ENCODE measurements around the gene MS4A6A.
"Not testable (repeated sequence)": the region's sequence is repeated elsewhere in the genome, so short reads cannot be mapped to it uniquely, and the experiment has no call there.

Gene MS4A6A

GRCh38 chr11:60175860-60176275 is 7.0 kb downstream of the MS4A6A start:
- no peak for DNase-seq

DNA sequence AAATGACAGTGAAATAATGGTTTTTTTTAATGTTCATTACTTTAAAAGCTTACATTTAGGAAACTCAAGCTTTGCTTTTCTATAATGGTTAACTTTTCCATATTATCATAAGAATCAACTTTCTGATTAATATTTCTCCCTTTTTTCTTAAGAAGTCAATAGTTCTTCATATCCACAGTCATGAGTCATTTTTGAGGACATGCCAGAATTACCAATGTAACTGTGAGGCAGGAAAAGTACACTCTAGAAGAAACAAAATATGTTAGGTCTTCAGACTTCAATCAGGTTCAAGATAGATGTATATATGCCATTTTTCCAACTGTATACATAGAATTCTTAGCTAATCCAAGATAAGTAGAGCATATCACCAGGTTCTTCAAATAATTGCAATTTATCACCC is 10.9 kb downstream of the MS4A6A start:
- no peak for DNase-seq

DNA sequence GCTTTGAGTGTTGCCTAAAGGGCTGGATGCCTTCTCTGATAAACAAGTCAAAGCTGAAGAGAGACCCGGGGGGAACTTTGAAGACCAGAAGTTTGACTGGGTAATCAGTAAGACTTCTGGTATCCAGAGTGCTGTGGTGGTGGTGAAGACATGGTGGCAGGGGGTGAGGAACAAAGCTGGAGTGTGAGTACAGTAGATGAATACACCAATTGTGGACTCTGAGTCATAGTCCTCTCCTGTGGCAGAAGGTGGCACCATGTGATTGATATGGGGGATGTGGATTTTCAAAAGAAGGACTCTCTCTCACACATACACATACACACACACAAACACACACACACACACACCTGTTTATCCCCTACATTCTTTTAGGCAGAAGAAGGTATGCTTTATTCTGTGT is 12.3 kb downstream of the MS4A6A start:
- DNase-seq: no peak

GRCh38 chr11:60169264-60169915 is 13.5 kb downstream of the MS4A6A start:
- no peak for DNase-seq

DNA sequence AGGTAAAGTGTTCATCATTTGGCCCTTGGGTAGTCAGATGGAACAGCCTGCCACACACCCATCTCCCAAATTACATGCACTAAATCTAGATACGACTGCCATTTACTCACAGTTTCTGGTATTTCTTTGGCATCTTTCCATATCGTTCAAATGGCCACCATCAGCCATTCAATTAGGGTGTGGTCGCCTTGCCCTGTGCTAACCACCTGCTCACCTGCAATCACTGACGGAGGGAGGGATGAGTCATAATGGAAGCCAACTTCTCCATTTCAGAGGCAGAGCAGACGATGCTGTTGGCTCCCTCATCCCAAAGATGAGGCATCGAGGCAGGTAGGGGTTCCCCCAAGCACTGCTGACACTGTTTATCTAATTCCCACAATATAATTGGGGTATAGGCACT is 14.6 kb downstream of the MS4A6A start:
- DNase-seq: no peak

DNA sequence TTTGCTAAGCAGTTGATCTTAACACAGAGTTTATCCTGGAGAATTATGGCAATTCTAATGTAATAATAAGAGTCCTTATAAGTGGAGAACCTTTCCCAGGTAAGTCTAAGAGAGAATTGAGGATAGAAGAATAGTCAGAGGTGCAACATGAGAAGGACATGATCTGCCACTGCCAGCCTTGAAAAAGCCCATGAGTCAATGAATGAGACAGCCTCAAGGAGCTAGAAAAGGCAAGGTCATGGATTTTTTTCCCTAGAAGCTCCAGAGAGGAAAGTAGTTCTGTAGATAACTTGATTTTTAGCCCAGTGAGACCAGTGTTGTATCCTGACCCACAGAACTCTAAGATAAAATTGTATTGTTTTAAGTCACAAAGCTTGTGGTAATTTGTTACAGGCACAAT is 16.9 kb downstream of the MS4A6A start:
- no peak for DNase-seq

GRCh38 chr11:60165538-60165937 is 17.3 kb downstream of the MS4A6A start:
- no peak for DNase-seq

GRCh38 chr11:60164550-60165075 is 18.3 kb downstream of the MS4A6A start:
- DNase-seq: no peak

DNA sequence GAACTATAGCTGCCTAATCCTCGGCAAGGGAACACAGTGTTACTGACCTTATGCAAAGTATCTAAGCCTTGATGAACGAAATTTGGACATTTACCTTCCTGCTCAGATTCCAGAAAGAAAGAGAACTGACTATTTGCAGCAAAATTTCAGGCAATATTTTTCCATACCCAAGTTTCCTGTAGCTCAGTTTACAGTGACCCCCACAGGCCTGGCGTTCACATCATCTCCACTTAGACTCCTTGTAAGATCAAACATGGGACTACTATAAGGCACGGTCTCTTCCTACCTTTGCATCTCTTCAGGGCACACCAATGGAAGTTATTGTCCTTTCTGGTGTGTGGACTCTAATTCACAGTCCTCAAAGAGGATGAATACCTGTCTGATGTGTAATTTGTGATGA is 21.1 kb downstream of the MS4A6A start:
- DNase-seq: no peak

DNA sequence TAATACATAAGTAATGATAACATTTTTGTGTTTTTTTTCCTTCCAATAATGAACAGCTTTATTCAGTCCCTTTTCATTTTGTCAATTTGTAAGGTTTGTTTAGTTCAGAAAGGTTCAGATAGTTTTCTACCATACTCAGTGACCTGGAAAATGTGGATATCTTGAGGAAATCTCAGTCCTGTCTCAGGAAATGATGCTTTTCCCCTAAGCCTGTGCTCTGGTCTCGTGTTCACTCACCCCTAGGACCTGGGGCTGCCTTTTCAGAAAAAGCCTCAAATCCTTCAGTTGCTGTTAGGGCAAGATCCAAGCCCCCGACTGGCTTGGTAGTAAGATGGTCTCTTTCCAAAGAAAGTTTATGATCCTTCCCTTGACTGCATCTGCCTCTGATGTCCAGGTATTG is 21.8 kb downstream of the MS4A6A start:
- DNase-seq: no peak

DNA sequence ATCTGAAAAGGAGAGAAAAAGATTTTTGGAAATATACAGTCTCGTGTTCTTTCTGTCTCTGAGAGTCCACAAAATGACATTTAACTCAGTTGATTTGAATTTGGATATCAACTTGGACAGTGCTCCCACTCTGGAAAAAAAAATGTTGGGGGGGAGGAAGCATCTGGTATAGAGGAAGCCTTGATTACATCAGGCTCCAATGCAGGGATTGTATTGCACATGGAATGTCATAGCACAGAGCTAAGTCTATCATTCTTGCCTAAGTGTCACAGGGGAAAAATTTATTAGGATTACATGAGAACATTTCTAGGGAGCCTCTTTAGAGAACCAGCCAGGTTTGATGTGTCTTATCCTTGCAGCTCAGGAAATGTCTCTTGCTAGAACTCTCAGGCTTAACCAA is 23.0 kb downstream of the MS4A6A start:
- DNase-seq: no peak

DNA sequence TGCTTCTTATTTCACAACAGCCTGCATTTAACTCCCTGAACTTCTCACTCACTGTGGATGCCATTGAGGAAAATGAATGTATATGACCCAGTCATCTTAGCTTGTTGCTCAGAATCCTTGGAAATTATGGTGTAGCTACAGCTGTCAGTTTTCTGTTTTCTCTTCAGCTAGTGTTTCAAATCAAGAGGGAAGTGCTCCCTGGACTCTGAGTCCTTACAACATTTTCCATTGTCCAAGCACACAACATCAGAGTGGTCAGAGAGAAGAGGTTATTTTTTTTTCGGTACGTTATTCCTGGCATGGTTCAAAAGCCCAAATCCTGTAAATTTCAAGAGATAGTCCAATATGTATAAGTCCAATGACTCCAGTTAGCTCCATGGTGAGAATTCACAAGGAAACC is 23.6 kb downstream of the MS4A6A start:
- DNase-seq: no peak

DNA sequence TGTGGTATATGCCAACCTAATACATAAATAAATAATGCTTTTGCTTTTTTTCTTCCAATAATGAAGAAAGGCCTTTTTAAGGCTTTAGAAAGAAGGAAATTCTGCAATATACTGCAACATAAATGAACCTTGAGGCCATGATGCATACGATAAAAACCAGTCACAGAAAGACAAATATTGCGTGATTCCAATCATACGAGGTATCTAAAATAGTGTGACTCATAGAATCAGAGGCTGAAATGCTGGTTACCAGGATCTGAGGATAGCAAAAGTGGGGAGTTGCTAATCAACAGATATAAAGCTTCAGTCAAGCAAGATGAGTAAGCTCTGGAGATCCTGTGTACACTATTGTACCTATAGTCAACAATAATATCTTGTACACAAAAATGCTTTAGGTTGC is 24.2 kb downstream of the MS4A6A start:
- no peak for DNase-seq

DNA sequence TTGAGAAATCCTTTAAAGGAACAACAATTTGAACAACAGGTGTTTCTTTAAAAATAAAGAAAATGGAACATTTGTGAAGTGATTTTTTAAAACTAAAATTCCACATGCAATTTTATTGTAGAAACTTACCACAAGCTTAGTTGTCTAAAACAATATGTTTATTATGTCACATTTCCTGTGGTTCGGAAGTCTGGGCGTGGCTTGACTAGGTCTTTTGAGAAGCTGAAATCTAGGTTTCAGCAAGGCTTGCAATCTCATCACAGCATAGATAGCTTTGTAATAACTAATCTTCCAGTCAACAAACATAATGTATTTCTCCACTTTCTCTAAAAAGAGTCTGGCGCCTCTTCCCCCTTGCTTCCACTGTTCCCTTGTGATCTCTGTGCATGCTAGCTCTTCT is 27.0 kb downstream of the MS4A6A start:
- no peak for DNase-seq

GRCh38 chr11:60152727-60153126 is 30.2 kb downstream of the MS4A6A start:
- DNase-seq: not testable (repeated sequence)

DNA sequence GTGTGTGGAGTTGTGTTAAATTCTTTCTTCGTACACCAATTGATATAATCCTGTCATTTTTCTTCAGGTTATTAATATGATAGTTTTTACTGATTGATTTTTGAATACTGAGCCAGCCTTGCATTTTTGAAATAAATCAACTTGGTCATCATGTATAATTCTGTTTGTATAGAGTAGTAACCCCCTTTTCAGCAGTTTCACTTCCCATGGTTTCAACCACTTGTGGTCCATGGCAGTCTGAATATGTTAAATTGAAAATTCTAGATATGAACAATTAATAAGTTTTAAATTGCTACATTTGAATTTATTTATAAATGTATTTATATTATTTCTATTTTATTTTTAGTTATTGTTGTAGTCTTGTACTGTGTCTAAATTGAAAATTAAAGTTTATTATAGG is 32.6 kb downstream of the MS4A6A start:
- DNase-seq: no peak

DNA sequence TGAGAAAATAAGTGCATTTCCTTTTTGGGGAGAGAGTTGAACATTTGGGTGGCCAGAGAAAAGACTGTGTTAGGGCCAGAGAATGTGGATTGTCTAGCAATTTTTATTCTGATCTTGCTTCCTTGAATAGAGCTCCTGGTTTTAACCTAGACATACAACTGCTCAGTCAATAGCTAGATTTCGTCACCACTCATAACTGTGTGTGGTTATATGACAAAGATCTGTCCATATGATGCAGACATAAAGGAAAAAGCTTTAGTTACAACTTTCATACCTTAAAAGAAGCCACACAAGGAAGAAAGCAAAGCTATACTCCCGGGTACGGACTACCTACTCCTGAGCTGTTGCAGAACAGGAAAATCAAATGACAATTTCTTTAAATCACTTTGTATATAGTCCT is 37.2 kb downstream of the MS4A6A start:
- no peak for DNase-seq

DNA sequence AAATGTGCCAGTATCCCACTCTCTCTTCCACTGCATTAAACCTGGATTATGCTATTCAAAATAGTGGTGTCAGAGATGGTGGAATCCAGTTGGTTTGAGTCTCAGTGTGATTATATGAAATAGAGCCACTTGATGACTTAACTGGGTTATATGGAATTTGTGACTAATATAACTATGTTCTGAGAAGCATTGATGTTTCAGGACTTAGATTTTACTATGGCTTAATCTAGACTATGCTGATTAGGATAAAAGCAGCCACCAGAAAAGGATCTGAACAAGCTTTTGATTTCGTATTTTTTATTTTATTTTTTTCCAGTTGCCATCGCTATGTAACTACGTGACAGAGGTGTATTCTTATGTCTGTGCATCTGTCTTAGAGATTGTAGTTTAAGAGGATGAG is 39.1 kb downstream of the MS4A6A start:
- DNase-seq: no peak

DNA sequence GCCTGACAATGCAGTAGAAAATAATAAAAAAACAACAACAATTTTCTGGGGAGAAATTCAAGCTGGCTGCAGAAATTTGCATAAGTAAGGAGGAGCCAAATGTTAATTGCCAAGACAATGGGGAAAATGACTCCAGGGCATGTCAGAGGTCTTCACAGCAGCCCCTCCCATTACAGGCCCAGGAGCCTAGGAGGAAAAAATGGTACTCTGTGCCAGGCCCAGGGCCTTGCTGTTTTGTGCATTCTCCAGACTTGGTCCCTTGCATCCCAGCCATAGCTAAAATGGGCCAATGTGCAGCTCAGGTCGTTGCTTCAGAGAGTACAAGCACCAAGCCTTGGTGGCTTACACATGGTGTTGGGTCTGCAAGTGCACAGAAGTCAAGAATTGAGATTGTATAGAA is 49.0 kb downstream of the MS4A6A start:
- no peak for DNase-seq

- DNase-seq: no peak
Measured at GRCh38 chr11:60131912-60132311, 51.0 kb downstream of the MS4A6A start.

GRCh38 chr11:60130496-60130895 is 52.4 kb downstream of the MS4A6A start:
- no peak for DNase-seq

DNA sequence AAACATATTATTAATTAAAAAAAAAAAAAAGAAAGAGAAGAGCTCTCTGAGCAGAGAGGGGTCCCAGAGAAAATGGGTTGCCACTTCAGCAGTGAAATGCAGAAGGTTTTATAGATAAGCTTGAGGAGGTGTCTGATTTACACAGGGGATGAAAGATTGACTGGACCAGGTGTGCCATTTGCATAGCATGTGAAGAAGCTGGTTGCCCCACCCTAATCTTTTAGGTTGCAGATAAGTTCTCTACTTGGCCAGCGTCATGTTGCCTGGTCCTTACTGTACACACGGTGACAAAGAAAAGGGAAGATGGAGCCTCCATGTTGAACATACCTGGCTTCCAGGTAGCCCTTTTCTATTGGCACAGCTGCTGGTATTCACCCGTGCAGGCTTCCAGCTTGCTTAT is 53.0 kb downstream of the MS4A6A start:
- DNase-seq: no peak

GRCh38 chr11:60128866-60129265 is 54.0 kb downstream of the MS4A6A start:
- not testable (repeated sequence) for DNase-seq

DNA sequence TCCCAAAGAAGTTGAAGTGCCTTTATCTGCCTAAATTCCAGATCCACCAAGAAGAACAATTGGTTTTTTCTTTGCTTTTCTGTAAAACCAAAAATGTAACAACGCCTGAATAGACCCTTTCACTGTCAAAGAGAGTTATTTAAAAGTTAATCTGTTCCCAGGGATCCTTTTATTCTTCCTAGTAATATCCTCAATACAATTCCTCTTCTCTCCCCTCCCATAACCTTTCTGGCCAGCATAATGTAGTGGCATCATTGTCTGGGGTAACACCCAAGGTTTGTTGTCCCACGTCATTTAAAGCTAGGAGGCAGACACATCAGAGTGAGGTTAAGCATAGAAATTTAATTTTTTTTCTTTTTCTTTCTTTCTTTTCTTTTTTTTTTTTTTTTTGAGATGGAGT is 54.5 kb downstream of the MS4A6A start:
- no peak for DNase-seq

- DNase-seq: no peak
Measured at GRCh38 chr11:60127311-60127811, 55.5 kb downstream of the MS4A6A start.
